K562 (cell line): ENCODE measurements around the gene SCNN1B. TPM values are rescaled to one million over a fixed set of nuclear protein-coding genes. Genes with fewer than 3 reads are reported as not detected.

Experiments
- ATAC-seq: fragments of 200-7000 bp; cut with Tn5 transposase; 3 replicates; pipeline ENCODE4 v1.9.1; 2020; ENCODE audit warnings: moderate library complexity
- BruUV-seq: library from RNA; stranded (reverse); fragments of 400-500 nt; replicated peaks from 2 replicates; lab custom pipeline; 2021; lab: Mats Ljungman, UMichigan
- CTCF ChIA-PET: fragments of 300-600 bp; formaldehyde crosslinking; extraction: SDS; loops from one replicate; lab custom pipeline; 2021; ENCODE audit warnings: low intra/inter-chr PET ratio; lab: Yijun Ruan, JAX
- POLR2A ChIA-PET: fragments of 300-600, 350-650 bp; sonication (Branson Sonifier 250); formaldehyde crosslinking; extraction: SDS; loops from one replicate; lab custom pipeline; 2021; ENCODE audit warnings: antibody characterized with exemption, inconsistent platforms; lab: Yijun Ruan, JAX
- DNase-seq, 4 experiments: peaks; one replicate each; pipeline versions ENCODE4 v3.0.0 to v3.0.0-alpha.2; 2011 to 2018; ENCODE audit warnings: low spot score in 3 of 4, mixed read lengths in 3 of 4; ENCODE audit errors: extremely low read depth in 1 of 4
- FAIRE-seq: peaks from 2 replicates; lab custom pipeline; 2011; peaks lifted over from hg19 to GRCh38; lab: Jason Lieb, UNC
- H2AFZ ChIP-seq: 2 replicates; pipeline ENCODE4 v1.6.0; 2011; ENCODE audit warnings: low read depth, low read length, control low read depth, inconsistent platforms
- H3K27ac ChIP-seq: fragments of 200-600 bp; 3 replicates; pipeline ENCODE4 v1.8.0; 2011; ENCODE audit warnings: low read depth, mild to moderate bottlenecking, control low read depth, inconsistent platforms, low read length, moderate library complexity, mixed read lengths; ENCODE audit errors: extremely low read depth
- H3K27me3 ChIP-seq, 2 experiments: fragments of 300-600 bp in 1 of 2; 2 replicates in 1 of 2; 3 replicates in 1 of 2; pipeline versions ENCODE4 v1.6.0 to v1.8.0; 2011; ENCODE audit warnings: inconsistent platforms in 2 of 2, low read length in 2 of 2, mild to moderate bottlenecking in 1 of 2, mixed read lengths in 1 of 2, moderate library complexity in 1 of 2; ENCODE audit not compliant: control insufficient read depth in 2 of 2, insufficient read depth in 2 of 2
- H3K36me3 ChIP-seq: fragments of 300-600 bp; 3 replicates; pipeline ENCODE4 v1.8.0; 2011; ENCODE audit warnings: mild to moderate bottlenecking, low read length, inconsistent platforms; ENCODE audit not compliant: control insufficient read depth, insufficient read depth
- H3K4me1 ChIP-seq, 2 experiments: fragments of 200-600 bp in 1 of 2; replicated peaks in 1 of 2; 2 replicates in 1 of 2; 3 replicates in 1 of 2; pipeline versions ENCODE4 v1.5.1 to v1.8.0; 2011; ENCODE audit warnings: inconsistent platforms in 2 of 2, low read length in 2 of 2, mild to moderate bottlenecking in 1 of 2, mixed read lengths in 1 of 2, moderate library complexity in 1 of 2; ENCODE audit not compliant: control insufficient read depth in 2 of 2, insufficient read depth in 2 of 2
- H3K4me2 ChIP-seq: 2 replicates; pipeline ENCODE4 v1.6.1; 2011; ENCODE audit warnings: low read length, control low read depth, inconsistent platforms, mixed read lengths; ENCODE audit not compliant: insufficient read depth
- H3K4me3 ChIP-seq: fragments of 200-600 bp; sonication (generic), shearing (Covaris generic); 2 replicates; pipeline ENCODE4 v1.5.1; 2016; ENCODE audit warnings: control low read depth, inconsistent platforms
- H3K79me2 ChIP-seq: fragments of 200-600 bp; 3 replicates; pipeline ENCODE4 v1.8.0; 2011; ENCODE audit warnings: low read length, inconsistent platforms; ENCODE audit not compliant: control insufficient read depth, insufficient read depth
- H3K9ac ChIP-seq, 2 experiments: 2 replicates each; pipeline versions ENCODE4 v1.6.0 to v1.6.1; 2011; ENCODE audit warnings: low read depth in 2 of 2, low read length in 2 of 2, control low read depth in 1 of 2, inconsistent platforms in 1 of 2, mild to moderate bottlenecking in 1 of 2, mixed read lengths in 1 of 2; ENCODE audit not compliant: insufficient read depth in 1 of 2
- H3K9me1 ChIP-seq: one replicate; pipeline ENCODE4 v1.6.0; 2011; ENCODE audit warnings: inconsistent platforms, mild to moderate bottlenecking, low read length, moderate library complexity; ENCODE audit not compliant: control insufficient read depth, insufficient read depth
- H3K9me3 ChIP-seq: replicated peaks from 2 replicates; pipeline ENCODE4 v1.5.1; 2011; ENCODE audit warnings: low read depth, low read length, inconsistent platforms; ENCODE audit not compliant: control insufficient read depth, insufficient read depth
- H4K20me1 ChIP-seq: replicated peaks from 2 replicates; pipeline ENCODE4 v1.6.1; 2011; ENCODE audit warnings: low read length, inconsistent platforms, mixed read lengths; ENCODE audit not compliant: control insufficient read depth, insufficient read depth
- ARID3B ChIP-seq: fragments of 250-450 bp; sonication (Bioruptor Pico); IDR thresholded peaks from 2 replicates; pipeline ENCODE4 v1.4.0; 2020; ENCODE audit warnings: borderline replicate concordance
- KLF10 ChIP-seq: fragments of 250-450 bp; sonication (Bioruptor Pico); IDR thresholded peaks from 2 replicates; pipeline ENCODE4 v1.6.1; 2021; ENCODE audit warnings: matching md5 sums
- NFE2L1 ChIP-seq: fragments of 450-650 bp; IDR thresholded peaks from 2 replicates; pipeline ENCODE4 v1.6.1; 2016; ENCODE audit warnings: missing genetic modification characterization, low read depth, mild to moderate bottlenecking, missing compliant biosample characterization, moderate library complexity, borderline replicate concordance
- NR2C1 ChIP-seq, 2 experiments: fragments of 450-650 bp; IDR thresholded peaks; 2 replicates each; pipeline ENCODE4 v1.6.1; 2017; ENCODE audit warnings: mild to moderate bottlenecking in 2 of 2, antibody characterized with exemption in 1 of 2, inconsistent platforms in 1 of 2, missing compliant biosample characterization in 1 of 2, missing genetic modification characterization in 1 of 2
- NR2C2 ChIP-seq, 2 experiments: fragments of 200-800 bp in 1 of 2; sonication (Bioruptor generic) in 1 of 2; sonication (generic) in 1 of 2; formaldehyde crosslinking in 1 of 2; IDR thresholded peaks; 2 replicates each; pipeline versions ENCODE4 v1.6.1 to v1.8.0; 2016 to 2022; ENCODE audit warnings: mild to moderate bottlenecking in 1 of 2, missing compliant biosample characterization in 1 of 2, missing genetic modification characterization in 1 of 2, missing genetic modification reagents in 1 of 2
- SIRT6 ChIP-seq: IDR thresholded peaks from one replicate; pipeline ENCODE4 v1.6.1; 2012; ENCODE audit warnings: low read depth, mild to moderate bottlenecking, control low read depth, inconsistent platforms, low read length, moderate library complexity
- SMAD1 ChIP-seq: fragments of 150-350 bp; IDR thresholded peaks from 2 replicates; pipeline ENCODE4 v1.6.1; 2014; ENCODE audit warnings: low read length, low read depth; ENCODE audit not compliant: partially characterized antibody
- SP2 ChIP-seq: IDR thresholded peaks from 2 replicates; pipeline ENCODE4 v1.6.1; 2011; ENCODE audit warnings: mild to moderate bottlenecking, low read depth, low read length, moderate library complexity; ENCODE audit not compliant: poor library complexity, severe bottlenecking; ENCODE audit errors: extremely low read depth
- SRSF1 ChIP-seq: fragments of 200-400 bp; formaldehyde crosslinking; IDR thresholded peaks from 2 replicates; pipeline ENCODE4 v1.6.1; 2017; ENCODE audit warnings: mild to moderate bottlenecking, low read depth, low read length, moderate library complexity
- XRCC5 ChIP-seq: fragments of 200-400 bp; formaldehyde crosslinking; IDR thresholded peaks from 2 replicates; pipeline ENCODE4 v1.6.1; 2017; ENCODE audit warnings: low read depth, mild to moderate bottlenecking, low read length
- ZFP36 ChIP-seq: fragments of 150-350 bp; IDR thresholded peaks from 2 replicates; pipeline ENCODE4 v1.6.1; 2018; ENCODE audit warnings: low read length, low read depth; ENCODE audit not compliant: partially characterized antibody
- ZNF57 ChIP-seq: fragments of 450-650 bp; formaldehyde crosslinking; IDR thresholded peaks from 2 replicates; pipeline ENCODE4 v1.4.0; 2020; ENCODE audit warnings: mild to moderate bottlenecking, moderate library complexity
- WGBS: fragments of 100-300 bp; shearing (Covaris generic); methylation state at CpG from one replicate; pipeline ENCODE4 v1.1.6; 2016; ENCODE audit warnings: low coverage, mixed read lengths; ENCODE audit not compliant: insufficient coverage; ENCODE audit errors: missing lambda C conversion rate; 5-methylcytosine and 5-hydroxymethylcytosine counted together
- in situ Hi-C: fragments of 300-500 bp; cut with MboI; formaldehyde crosslinking; loops from 4 replicates; pipeline ENCODE4 v1.15.0; 2018; ENCODE audit warnings: inconsistent platforms, mixed read lengths
- intact Hi-C: fragments of 100-400 bp; cut with micrococcal nuclease; formaldehyde crosslinking; loops from 2 replicates; pipeline ENCODE4 v1.14.2; 2022
- polyA plus RNA-seq, 8 experiments: library from polyadenylated mRNA; depleted of rRNA in 4 of 8; stranded (reverse) in 5 of 8; unstranded in 3 of 8; fragments of >200 nt; fragmentation: Nextera tagmentation in 2 of 8; fragmentation: Illumina TruSeq in 1 of 8; extraction: Ambion mirVana in 2 of 8; extraction: Trizol in 1 of 8; gene quantifications; 2 replicates each; pipeline versions ENCODE4 v1.2.1 to v1.2.3, GENCODE V29; 2011 to 2014; ENCODE audit warnings: inconsistent platforms in 1 of 8, missing spikeins in 1 of 8
- total RNA-seq, 7 experiments: library from RNA; depleted of rRNA in 6 of 7; stranded (reverse); fragments of >200 nt in 6 of 7; fragmentation: Illumina TruSeq in 2 of 7; extraction: Trizol in 2 of 7; gene quantifications; 2 replicates each; pipeline versions ENCODE4 v1.2.1 to v1.2.3, GENCODE V29; 2011 to 2021; ENCODE audit warnings: low replicate concordance in 1 of 7
- TF ChIP-seq, protein P1 (sequence below): fragments of 250-450 bp; sonication (Bioruptor Pico); IDR thresholded peaks from 2 replicates; pipeline ENCODE4 v1.4.0; 2020
- TF ChIP-seq, protein P2 (sequence below): sonication (generic); formaldehyde crosslinking; IDR thresholded peaks from 2 replicates; pipeline ENCODE4 v1.5.0; 2020; ENCODE audit warnings: missing genetic modification reagents

Gene SCNN1B
- total and polyA plus RNA-seq, 9 of the 15 experiments (the other 6 are each of a cell fraction or from before 2014, with no cell fraction given): not detected

DNA sequence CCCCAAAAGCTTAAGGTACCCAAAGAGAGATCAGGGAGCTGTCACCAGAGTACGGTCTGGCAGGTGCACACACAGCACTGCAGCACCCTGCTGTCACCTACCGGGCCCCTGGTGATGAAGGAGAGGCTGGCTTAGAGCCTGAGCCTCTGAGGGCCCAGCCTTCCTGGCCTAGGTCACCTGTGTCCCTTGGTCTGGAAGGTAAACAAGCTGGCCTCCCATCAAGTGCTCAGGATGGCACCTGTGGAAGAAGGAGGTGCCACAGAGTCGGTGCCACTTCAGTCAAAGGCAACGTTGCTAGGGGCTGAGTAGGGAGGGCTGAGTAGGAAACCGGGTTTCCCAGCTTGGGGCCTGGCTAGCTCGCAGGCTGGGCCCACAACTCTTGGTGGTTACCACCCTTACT is 80.2 kb downstream of the SCNN1B start:
- in situ Hi-C loops: no loop called here
- Histone ChIP-seq H3K79me2 (no peaks in the 10 kb centered on the region), H3K4me2 (no peak overlapping the region)
- TF ChIP-seq NR2C2 (CRISPR knock-in tag; IDR thresholded peaks at IDR 0.05): no peak
- no peak for TF ChIP-seq NR2C2 (tag; IDR thresholded peaks at IDR 0.05)
- TF ChIP-seq, protein P1, sequence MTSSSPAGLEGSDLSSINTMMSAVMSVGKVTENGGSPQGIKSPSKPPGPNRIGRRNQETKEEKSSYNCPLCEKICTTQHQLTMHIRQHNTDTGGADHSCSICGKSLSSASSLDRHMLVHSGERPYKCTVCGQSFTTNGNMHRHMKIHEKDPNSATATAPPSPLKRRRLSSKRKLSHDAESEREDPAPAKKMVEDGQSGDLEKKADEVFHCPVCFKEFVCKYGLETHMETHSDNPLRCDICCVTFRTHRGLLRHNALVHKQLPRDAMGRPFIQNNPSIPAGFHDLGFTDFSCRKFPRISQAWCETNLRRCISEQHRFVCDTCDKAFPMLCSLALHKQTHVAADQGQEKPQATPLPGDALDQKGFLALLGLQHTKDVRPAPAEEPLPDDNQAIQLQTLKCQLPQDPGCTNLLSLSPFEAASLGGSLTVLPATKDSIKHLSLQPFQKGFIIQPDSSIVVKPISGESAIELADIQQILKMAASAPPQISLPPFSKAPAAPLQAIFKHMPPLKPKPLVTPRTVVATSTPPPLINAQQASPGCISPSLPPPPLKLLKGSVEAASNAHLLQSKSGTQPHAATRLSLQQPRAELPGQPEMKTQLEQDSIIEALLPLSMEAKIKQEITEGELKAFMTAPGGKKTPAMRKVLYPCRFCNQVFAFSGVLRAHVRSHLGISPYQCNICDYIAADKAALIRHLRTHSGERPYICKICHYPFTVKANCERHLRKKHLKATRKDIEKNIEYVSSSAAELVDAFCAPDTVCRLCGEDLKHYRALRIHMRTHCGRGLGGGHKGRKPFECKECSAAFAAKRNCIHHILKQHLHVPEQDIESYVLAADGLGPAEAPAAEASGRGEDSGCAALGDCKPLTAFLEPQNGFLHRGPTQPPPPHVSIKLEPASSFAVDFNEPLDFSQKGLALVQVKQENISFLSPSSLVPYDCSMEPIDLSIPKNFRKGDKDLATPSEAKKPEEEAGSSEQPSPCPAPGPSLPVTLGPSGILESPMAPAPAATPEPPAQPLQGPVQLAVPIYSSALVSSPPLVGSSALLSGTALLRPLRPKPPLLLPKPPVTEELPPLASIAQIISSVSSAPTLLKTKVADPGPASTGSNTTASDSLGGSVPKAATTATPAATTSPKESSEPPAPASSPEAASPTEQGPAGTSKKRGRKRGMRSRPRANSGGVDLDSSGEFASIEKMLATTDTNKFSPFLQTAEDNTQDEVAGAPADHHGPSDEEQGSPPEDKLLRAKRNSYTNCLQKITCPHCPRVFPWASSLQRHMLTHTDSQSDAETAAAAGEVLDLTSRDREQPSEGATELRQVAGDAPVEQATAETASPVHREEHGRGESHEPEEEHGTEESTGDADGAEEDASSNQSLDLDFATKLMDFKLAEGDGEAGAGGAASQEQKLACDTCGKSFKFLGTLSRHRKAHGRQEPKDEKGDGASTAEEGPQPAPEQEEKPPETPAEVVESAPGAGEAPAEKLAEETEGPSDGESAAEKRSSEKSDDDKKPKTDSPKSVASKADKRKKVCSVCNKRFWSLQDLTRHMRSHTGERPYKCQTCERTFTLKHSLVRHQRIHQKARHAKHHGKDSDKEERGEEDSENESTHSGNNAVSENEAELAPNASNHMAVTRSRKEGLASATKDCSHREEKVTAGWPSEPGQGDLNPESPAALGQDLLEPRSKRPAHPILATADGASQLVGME (CRISPR knock-in tag): no peak
- TF ChIP-seq, protein P2, sequence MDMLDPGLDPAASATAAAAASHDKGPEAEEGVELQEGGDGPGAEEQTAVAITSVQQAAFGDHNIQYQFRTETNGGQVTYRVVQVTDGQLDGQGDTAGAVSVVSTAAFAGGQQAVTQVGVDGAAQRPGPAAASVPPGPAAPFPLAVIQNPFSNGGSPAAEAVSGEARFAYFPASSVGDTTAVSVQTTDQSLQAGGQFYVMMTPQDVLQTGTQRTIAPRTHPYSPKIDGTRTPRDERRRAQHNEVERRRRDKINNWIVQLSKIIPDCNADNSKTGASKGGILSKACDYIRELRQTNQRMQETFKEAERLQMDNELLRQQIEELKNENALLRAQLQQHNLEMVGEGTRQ: no peak
- no peak for TF ChIP-seq NR2C1 (IDR thresholded peaks at IDR 0.05)
- TF ChIP-seq NR2C1 (tag; IDR thresholded peaks at IDR 0.05): no peak
- no peak for TF ChIP-seq NFE2L1 (tag)
- no peak for TF ChIP-seq KLF10 (CRISPR knock-in tag)
- no peak for TF ChIP-seq ARID3B (CRISPR knock-in tag)
- TF ChIP-seq SP2: no peak
- no peak for TF ChIP-seq ZFP36
- TF ChIP-seq XRCC5: no peak
- no peak for TF ChIP-seq SMAD1
- no peak for TF ChIP-seq SIRT6
- TF ChIP-seq SRSF1: no peak
- TF ChIP-seq ZNF57 (CRISPR knock-in tag): no peak
- TF ChIP-seq, all 486 proteins: peak for 0
- H3K36me3 ChIP-seq: no peaks in the 10 kb centered on the region
- peaks cover 4% of the 10 kb centered on the region for H3K9me1 ChIP-seq
- no peak overlapping the region for H3K9ac ChIP-seq
- DNase-seq (no peak), FAIRE-seq (no peak), ATAC-seq (no peak)
- H2AFZ ChIP-seq: no peak overlapping the region
- H3K27me3 ChIP-seq: peaks cover 4 to 39% of the 10 kb centered on the region in 2 experiments; a peak in 4 of 5 replicates
- no TSS peak for BruUV-seq
- peaks cover 10% of the 10 kb centered on the region for H4K20me1 ChIP-seq
- ChIA-PET POLR2A (no interaction called here), CTCF (no interaction called here)
- H3K4me3 ChIP-seq: no peak overlapping the region
- no peak overlapping the region for H3K27ac ChIP-seq
- H3K9me3 ChIP-seq: no peaks in the 10 kb centered on the region
- H3K4me1 ChIP-seq: peaks cover 0 to 5% of the 10 kb centered on the region in 2 experiments; a peak in 2 of 5 replicates
- intact Hi-C loops: no loop called here
- 4% methylated on average over 6 of the region's 6 CpGs for WGBS
